AG04450 (cell line): ENCODE results near the gene INTS15. TPM values are rescaled to one million over a fixed set of nuclear protein-coding genes. Genes with fewer than 3 reads are reported as not detected.

Experiments
- CTCF ChIA-PET: fragments of 300-600, 350-600 bp; formaldehyde crosslinking; extraction: SDS; loops from one replicate; lab custom pipeline; 2022; ENCODE audit warnings: antibody characterized with exemption, inconsistent platforms; lab: Charles Lee
- POLR2A ChIA-PET: fragments of 350-600 bp; formaldehyde crosslinking; extraction: SDS; loops from one replicate; lab custom pipeline; 2021; ENCODE audit warnings: antibody characterized with exemption, inconsistent platforms; lab: Yijun Ruan, JAX
- DNase-seq: peaks from one replicate; pipeline ENCODE4 v3.0.0-alpha.2; 2011; ENCODE audit warnings: low read depth, low spot score
- H3K27ac ChIP-seq: one replicate; pipeline ENCODE4 v1.5.1; 2012; ENCODE audit warnings: low read depth, low read length, control low read depth
- H3K27me3 ChIP-seq: one replicate; pipeline ENCODE4 v1.6.0; 2012; ENCODE audit warnings: low read length; ENCODE audit not compliant: control insufficient read depth, insufficient read depth
- H3K4me3 ChIP-seq: 2 replicates; pipeline ENCODE4 v1.5.1; 2011; ENCODE audit warnings: mild to moderate bottlenecking, low read depth, low read length, control low read depth
- H3K9me3 ChIP-seq: 2 replicates; pipeline ENCODE4 v1.5.1; 2012; ENCODE audit warnings: low read length; ENCODE audit not compliant: control insufficient read depth, insufficient read depth
- CTCF ChIP-seq: IDR thresholded peaks from 2 replicates; pipeline ENCODE4 v1.5.1; 2011; ENCODE audit warnings: low read depth, low read length, control low read depth, inconsistent platforms
- polyA plus RNA-seq: library from polyadenylated mRNA; depleted of rRNA; stranded (reverse); fragments of >200 nt; gene quantifications from 2 replicates; pipeline ENCODE4 v1.2.3, GENCODE V29; 2011; rRNA removed

INTS15 gene
- polyA plus RNA-seq, 1 experiment = 17.1 TPM

DNA sequence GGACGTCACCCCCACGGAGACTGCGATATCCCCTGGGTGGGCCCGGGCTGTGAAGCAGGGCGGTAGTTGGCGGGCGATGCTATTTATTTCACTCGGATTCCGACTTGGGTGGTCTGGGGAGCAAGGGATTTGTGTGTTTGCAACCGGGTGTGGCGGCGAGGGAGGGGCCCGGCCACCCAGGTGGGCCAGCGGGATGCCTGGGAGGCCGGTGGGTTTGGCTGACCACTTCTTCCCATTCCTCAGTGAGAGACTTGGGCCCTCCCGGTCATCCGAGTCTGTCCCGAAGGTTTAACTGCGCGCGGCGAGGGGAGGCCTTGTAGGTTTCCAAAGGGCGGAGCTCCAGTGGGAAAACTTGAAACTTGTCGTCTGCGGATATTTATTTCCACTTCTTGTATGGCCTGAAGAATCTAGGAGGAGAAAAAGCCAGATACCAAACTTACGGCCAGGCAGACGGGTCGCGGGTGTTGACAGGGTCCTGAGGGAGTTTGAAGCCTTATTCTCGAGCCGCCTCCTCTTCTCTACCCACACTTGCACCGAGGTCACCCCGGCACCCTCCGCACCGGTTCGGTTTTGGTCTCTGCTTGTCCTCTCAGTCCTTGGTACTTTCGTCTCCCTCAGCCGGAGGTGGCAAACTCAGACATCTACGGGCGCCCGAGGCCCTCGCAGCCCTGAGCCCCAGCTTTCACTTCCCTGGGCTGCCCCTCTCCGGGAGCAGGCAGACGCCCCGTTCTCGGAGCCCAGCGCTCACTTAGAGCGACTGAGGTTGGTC lies 65.2 kb downstream of the INTS15 start:
- no peak for TF ChIP-seq CTCF
- no peak overlapping the region for H3K4me3 ChIP-seq
- no peak for DNase-seq
- no peaks in the 10 kb centered on the region for H3K27me3 ChIP-seq
- H3K27ac ChIP-seq = no peak overlapping the region
- ChIA-PET CTCF (no interaction called here), POLR2A (no interaction called here)
- peaks cover 57% of the 10 kb centered on the region for H3K9me3 ChIP-seq

- ChIA-PET POLR2A (no interaction called here), CTCF (no interaction called here)
- no peak overlapping the region for H3K4me3 ChIP-seq
- no peak for DNase-seq
- TF ChIP-seq CTCF = no peak
- no peaks in the 10 kb centered on the region for H3K27me3 ChIP-seq
- no peak overlapping the region for H3K27ac ChIP-seq
- H3K9me3 ChIP-seq = peaks cover 49% of the 10 kb centered on the region
Observed at GRCh38 chr7:6655636-6656385, 66.0 kb downstream of the INTS15 start.

DNA sequence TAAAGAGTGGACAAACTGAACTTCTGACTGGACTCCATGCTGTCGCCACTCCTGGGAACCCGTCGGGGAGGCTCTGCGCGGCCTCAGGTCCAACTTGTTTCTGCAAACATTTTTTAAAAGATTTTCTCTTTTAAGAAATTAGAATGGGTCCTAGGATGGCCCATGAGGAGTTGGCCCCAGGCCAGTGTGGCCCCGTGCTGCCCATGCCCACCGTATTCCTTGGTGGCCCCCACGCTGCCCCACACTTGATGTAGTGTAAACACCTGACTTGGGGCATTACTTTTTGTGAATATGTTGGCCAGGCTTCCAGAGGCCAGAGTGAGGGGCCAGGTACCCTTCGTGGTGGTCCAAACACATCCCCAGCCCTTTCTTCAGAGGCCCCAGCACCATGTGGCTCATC lies 66.6 kb downstream of the INTS15 start:
- DNase-seq = no peak
- Histone ChIP-seq H3K27ac (no peak overlapping the region), H3K27me3 (no peaks in the 10 kb centered on the region), H3K9me3 (peaks cover 43% of the 10 kb centered on the region), H3K4me3 (no peak overlapping the region)
- ChIA-PET CTCF (no interaction called here), POLR2A (no interaction called here)
- TF ChIP-seq CTCF = no peak

Other genes starting within 250 kb of the INTS15 start
- 18.0 and 22.4 TPM in 2 replicates for gene FAM220A, start 241.1 kb upstream of the INTS15 start, polyA plus RNA-seq
- gene RAC1, start 215.5 kb upstream of the INTS15 start, polyA plus RNA-seq = 478 and 535 TPM in 2 replicates
- 23.1 and 25.3 TPM in 2 replicates for gene DAGLB, start 142.1 kb upstream of the INTS15 start, polyA plus RNA-seq
- gene KDELR2, start 105.9 kb upstream of the INTS15 start, polyA plus RNA-seq = 310 and 373 TPM in 2 replicates
- gene GRID2IP, start 38.6 kb upstream of the INTS15 start, polyA plus RNA-seq = 0.02 TPM in 1 of 2 replicates, not detected in the other
- gene ZDHHC4, start 12.6 kb upstream of the INTS15 start, polyA plus RNA-seq = 99.4 and 103 TPM in 2 replicates
- gene ZNF853, start 25.6 kb downstream of the INTS15 start, polyA plus RNA-seq = 5.3 and 6.7 TPM in 2 replicates
- gene ZNF316, start 47.3 kb downstream of the INTS15 start, polyA plus RNA-seq = 4.8 and 5.6 TPM in 2 replicates
- gene ZNF12, start 116.9 kb downstream of the INTS15 start, polyA plus RNA-seq = 15.4 and 20.4 TPM in 2 replicates
- gene RSPH10B2, start 164.1 kb downstream of the INTS15 start, polyA plus RNA-seq = not detected in 2 replicates
- 44.1 and 47.1 TPM in 2 replicates for gene CCZ1B, start 236.3 kb downstream of the INTS15 start, polyA plus RNA-seq